H1 (cell line): Measurements from ENCODE around the gene NAALADL1. TPM values are rescaled to one million over a fixed set of nuclear protein-coding genes. Genes with fewer than 3 reads are reported as not detected.
A peak's percentile ranks its signal among the peaks of the same experiment; 100 is the strongest.

Source experiments
- CTCF ChIA-PET: fragments of 300-600 bp; sonication (Branson Sonifier 250); formaldehyde crosslinking; loops from one replicate; lab custom pipeline; 2021; ENCODE audit not compliant: partially characterized antibody; lab: Charles Lee
- POLR2A ChIA-PET: fragments of 300-600 bp; sonication (Branson Sonifier 250); formaldehyde crosslinking; loops from one replicate; lab custom pipeline; 2021; ENCODE audit warnings: inconsistent platforms; ENCODE audit not compliant: partially characterized antibody; lab: Charles Lee
- DNase-seq, 2 experiments: peaks; one replicate each; pipeline versions ENCODE4 v3.0.0 to v3.0.0-alpha.2; 2010 to 2022; ENCODE audit warnings: low spot score in 2 of 2, low read depth in 1 of 2, mixed read lengths in 1 of 2
- FAIRE-seq: peaks from 2 replicates; lab custom pipeline; 2011; peaks lifted over from hg19 to GRCh38; lab: Jason Lieb, UNC
- H2AFZ ChIP-seq: 2 replicates; pipeline ENCODE4 v1.8.1; 2012; ENCODE audit warnings: low read length, inconsistent platforms
- H2AK5ac ChIP-seq: 2 replicates; pipeline ENCODE4 v1.6.1; 2013; ENCODE audit warnings: low read depth, low read length
- H2BK120ac ChIP-seq: replicated peaks from 2 replicates; pipeline ENCODE3; 2013; ENCODE audit warnings: low read depth, low read length, inconsistent platforms
- H2BK12ac ChIP-seq: 2 replicates; pipeline ENCODE4 v1.6.1; 2013; ENCODE audit warnings: low read depth, low read length
- H2BK15ac ChIP-seq: 2 replicates; pipeline ENCODE4 v1.6.1; 2013; ENCODE audit warnings: low read length
- H2BK20ac ChIP-seq: 2 replicates; pipeline ENCODE4 v1.6.1; 2013; ENCODE audit warnings: low read length
- H2BK5ac ChIP-seq: 2 replicates; pipeline ENCODE4 v1.6.1; 2013; ENCODE audit warnings: low read depth, low read length
- H3K14ac ChIP-seq: 2 replicates; pipeline ENCODE4 v1.6.1; 2013; ENCODE audit warnings: inconsistent platforms; ENCODE audit not compliant: insufficient read length
- H3K18ac ChIP-seq: 2 replicates; pipeline ENCODE4 v1.6.1; 2013; ENCODE audit warnings: low read length; ENCODE audit errors: extremely low read depth
- H3K23ac ChIP-seq: 2 replicates; pipeline ENCODE4 v1.6.1; 2013; ENCODE audit warnings: inconsistent platforms; ENCODE audit not compliant: insufficient read length
- H3K23me2 ChIP-seq: 2 replicates; pipeline ENCODE4 v1.6.1; 2013; ENCODE audit warnings: low read depth, low read length
- H3K27ac ChIP-seq: 2 replicates; pipeline ENCODE4 v1.6.1; 2011; ENCODE audit warnings: low read depth, low read length, inconsistent platforms
- H3K27me3 ChIP-seq, 4 experiments: replicated peaks in 1 of 4; 1 replicate in 1 of 4; 2 replicates in 3 of 4; pipeline versions ENCODE4 v1.6.1 to v1.8.1; 2011 to 2013; ENCODE audit warnings: low read length in 3 of 4, mild to moderate bottlenecking in 3 of 4, inconsistent platforms in 2 of 4, mixed read lengths in 2 of 4, moderate library complexity in 1 of 4; ENCODE audit not compliant: control insufficient read depth in 3 of 4, insufficient read depth in 3 of 4; ENCODE audit errors: extremely low read depth in 1 of 4
- H3K36me3 ChIP-seq, 4 experiments: 2 replicates each; pipeline versions ENCODE4 v1.6.1 to v1.8.1; 2011 to 2013; ENCODE audit warnings: mild to moderate bottlenecking in 4 of 4, low read length in 3 of 4, moderate library complexity in 2 of 4, control low read depth in 1 of 4, inconsistent platforms in 1 of 4; ENCODE audit not compliant: insufficient read depth in 4 of 4, control insufficient read depth in 2 of 4
- H3K4ac ChIP-seq: replicated peaks from 2 replicates; pipeline ENCODE3; 2013; ENCODE audit warnings: low read length, low read depth, mixed read lengths, inconsistent platforms; ENCODE audit not compliant: insufficient read length
- H3K4me1 ChIP-seq, 4 experiments: replicated peaks in 1 of 4; 1 replicate in 1 of 4; 2 replicates in 3 of 4; pipeline versions ENCODE4 v1.6.1 to v1.8.1; 2011 to 2013; ENCODE audit warnings: low read length in 3 of 4, inconsistent platforms in 2 of 4, mixed read lengths in 1 of 4; ENCODE audit not compliant: insufficient read depth in 4 of 4, control insufficient read depth in 3 of 4
- H3K4me2 ChIP-seq, 2 experiments: 2 replicates each; pipeline versions ENCODE4 v1.6.1 to v1.8.1; 2011 to 2013; ENCODE audit warnings: low read depth in 2 of 2, low read length in 2 of 2, control low read depth in 1 of 2, inconsistent platforms in 1 of 2, mild to moderate bottlenecking in 1 of 2; ENCODE audit not compliant: insufficient read depth in 1 of 2
- H3K4me3 ChIP-seq, 4 experiments: fragments of 200-600, 300-600 bp in 1 of 4; sonication (generic), shearing (Covaris generic), sonication (Bioruptor Twin) in 1 of 4; 2 replicates each; pipeline versions ENCODE4 v1.5.1 to v1.8.1; 2011 to 2016; ENCODE audit warnings: low read length in 4 of 4, low read depth in 3 of 4, control low read depth in 2 of 4, inconsistent platforms in 2 of 4, mild to moderate bottlenecking in 2 of 4, mixed read lengths in 1 of 4, moderate library complexity in 1 of 4; ENCODE audit not compliant: insufficient read depth in 2 of 4; ENCODE audit errors: extremely low read depth in 1 of 4
- H3K56ac ChIP-seq: replicated peaks from 2 replicates; pipeline ENCODE3; 2013; ENCODE audit warnings: low read depth, mild to moderate bottlenecking, mixed read lengths, low read length, inconsistent platforms; ENCODE audit not compliant: insufficient read length
- H3K79me1 ChIP-seq: 2 replicates; pipeline ENCODE4 v1.6.1; 2013; ENCODE audit warnings: low read depth, low read length, control low read depth
- H3K79me2 ChIP-seq, 2 experiments: 2 replicates each; pipeline versions ENCODE4 v1.6.1 to v1.8.1; 2012 to 2013; ENCODE audit warnings: low read length in 2 of 2, mild to moderate bottlenecking in 2 of 2, inconsistent platforms in 1 of 2; ENCODE audit not compliant: insufficient read depth in 2 of 2, control insufficient read depth in 1 of 2
- H3K9ac ChIP-seq, 4 experiments: replicated peaks in 1 of 4; 1 replicate in 1 of 4; 2 replicates in 3 of 4; pipeline versions ENCODE4 v1.6.1 to v1.8.1; 2011 to 2013; ENCODE audit warnings: low read depth in 3 of 4, low read length in 3 of 4, control low read depth in 2 of 4, mild to moderate bottlenecking in 2 of 4, moderate library complexity in 2 of 4, inconsistent platforms in 1 of 4; ENCODE audit errors: extremely low read depth in 1 of 4
- H3K9me3 ChIP-seq, 2 experiments: 2 replicates each; pipeline versions ENCODE4 v1.6.1 to v1.8.1; 2012 to 2013; ENCODE audit warnings: mild to moderate bottlenecking in 2 of 2, moderate library complexity in 2 of 2, control low read depth in 1 of 2, inconsistent platforms in 1 of 2, low read depth in 1 of 2, low read length in 1 of 2, mixed read lengths in 1 of 2; ENCODE audit not compliant: insufficient read depth in 2 of 2
- H4K20me1 ChIP-seq, 2 experiments: replicated peaks in 1 of 2; 2 replicates each; pipeline versions ENCODE3 to v1.8.1; 2011 to 2013; ENCODE audit warnings: inconsistent platforms in 2 of 2, low read length in 2 of 2, mild to moderate bottlenecking in 1 of 2; ENCODE audit not compliant: insufficient read depth in 2 of 2, control insufficient read depth in 1 of 2
- H4K5ac ChIP-seq: 2 replicates; pipeline ENCODE4 v1.6.1; 2013; ENCODE audit warnings: low read length, low read depth, mixed read lengths, inconsistent platforms; ENCODE audit not compliant: insufficient read length
- H4K8ac ChIP-seq: 2 replicates; pipeline ENCODE4 v1.8.0; 2013; ENCODE audit warnings: mild to moderate bottlenecking, moderate library complexity, low read length, inconsistent platforms; ENCODE audit not compliant: insufficient read depth; ENCODE audit errors: extremely low read depth
- H4K91ac ChIP-seq: replicated peaks from 2 replicates; pipeline ENCODE3; 2013; ENCODE audit warnings: low read length, mixed read lengths, inconsistent platforms; ENCODE audit not compliant: insufficient read length
- CHD2 ChIP-seq: IDR thresholded peaks from 2 replicates; pipeline ENCODE4 v1.6.1; 2012; ENCODE audit warnings: low read length, improper control_type of control experiment
- CTBP2 ChIP-seq: IDR thresholded peaks from 2 replicates; pipeline ENCODE4 v1.7.0; 2011; ENCODE audit warnings: borderline replicate concordance, mild to moderate bottlenecking, moderate library complexity, mixed read lengths, low read length; ENCODE audit not compliant: insufficient read depth, insufficient read length
- EZH2 ChIP-seq: fragments of 200-600 bp; sonication (generic); IDR thresholded peaks from 2 replicates; pipeline ENCODE4 v1.7.1; 2012; ENCODE audit warnings: low read depth, mild to moderate bottlenecking, moderate library complexity, low read length, inconsistent platforms; ENCODE audit not compliant: severe bottlenecking
- HDAC6 ChIP-seq: IDR thresholded peaks from one replicate; pipeline ENCODE4 v1.7.1; 2012; ENCODE audit warnings: low read depth, mild to moderate bottlenecking, inconsistent platforms, low read length, moderate library complexity
- NANOG ChIP-seq: IDR thresholded peaks from 2 replicates; pipeline ENCODE4 v1.6.1; 2011; ENCODE audit warnings: low read length, low read depth, mild to moderate bottlenecking, inconsistent platforms; ENCODE audit not compliant: insufficient read depth, poor library complexity, severe bottlenecking
- POLR2A ChIP-seq, 2 experiments: IDR thresholded peaks; 1 replicate in 1 of 2; 2 replicates in 1 of 2; pipeline ENCODE4 v1.6.1; 2011; ENCODE audit warnings: low read depth in 2 of 2, low read length in 2 of 2, mild to moderate bottlenecking in 2 of 2; ENCODE audit errors: control extremely low read depth in 1 of 2
- SP2 ChIP-seq: IDR thresholded peaks from 2 replicates; pipeline ENCODE4 v1.6.1; 2012; ENCODE audit warnings: mild to moderate bottlenecking, low read length, inconsistent platforms
- SRF ChIP-seq: IDR thresholded peaks from 2 replicates; pipeline ENCODE4 v1.6.1; 2011; ENCODE audit warnings: mild to moderate bottlenecking, low read depth, low read length, moderate library complexity
- WGBS, 2 experiments: shearing (Covaris generic) in 1 of 2; methylation state at CpG; one replicate each; pipeline versions ENCODE4 v1.1.6 to v1.1.7; 2013 to 2015; ENCODE audit warnings: low lambda C conversion rate in 2 of 2, mixed read lengths in 2 of 2, inconsistent platforms in 1 of 2, low coverage in 1 of 2, missing lambda C conversion rate in 1 of 2; ENCODE audit not compliant: insufficient replicate concordance in 2 of 2, insufficient coverage in 1 of 2, insufficient read length in 1 of 2; ENCODE audit errors: extremely low coverage in 1 of 2, missing lambda C conversion rate in 1 of 2; 5-methylcytosine and 5-hydroxymethylcytosine counted together
- polyA plus RNA-seq, 7 experiments: library from polyadenylated mRNA; depleted of rRNA in 3 of 7; stranded (reverse) in 5 of 7; unstranded in 2 of 7; fragments of >200 nt in 5 of 7; fragments of 200-250 nt in 2 of 7; gene quantifications; 1 replicate in 5 of 7; 2 replicates in 1 of 7; 4 replicates in 1 of 7; pipeline versions ENCODE4 v1.2.1 to v1.2.3, GENCODE V29; 2011 to 2013; ENCODE audit warnings: missing spikeins in 2 of 7, mixed read lengths in 2 of 7
- total RNA-seq: library from RNA; stranded (reverse); fragmentation: NEBNext Ultra II Directional; extraction: Animal tissue kit (Norgen Biotek cat#: 25700); gene quantifications from 2 replicates; pipeline ENCODE4 v1.2.1, GENCODE V29; 2021
- TF ChIP-seq, protein P1 (sequence below): IDR thresholded peaks from 2 replicates; pipeline ENCODE4 v1.6.1; 2012; ENCODE audit warnings: inconsistent platforms
- TF ChIP-seq, protein P2 (sequence below), 3 experiments: IDR thresholded peaks; 1 replicate in 2 of 3; 2 replicates in 1 of 3; pipeline versions ENCODE4 v1.5.1 to v1.6.1; 2011; ENCODE audit warnings: low read length in 3 of 3, mild to moderate bottlenecking in 3 of 3, inconsistent platforms in 2 of 3, low read depth in 1 of 3, moderate library complexity in 1 of 3; ENCODE audit not compliant: insufficient read depth in 1 of 3; ENCODE audit errors: control extremely low read depth in 1 of 3

Gene NAALADL1
- total and polyA plus RNA-seq, 2 of the 8 experiments (the other 6 are each of a cell fraction or from before 2014, with no cell fraction given), result 7.5 to 9.9 TPM

DNA sequence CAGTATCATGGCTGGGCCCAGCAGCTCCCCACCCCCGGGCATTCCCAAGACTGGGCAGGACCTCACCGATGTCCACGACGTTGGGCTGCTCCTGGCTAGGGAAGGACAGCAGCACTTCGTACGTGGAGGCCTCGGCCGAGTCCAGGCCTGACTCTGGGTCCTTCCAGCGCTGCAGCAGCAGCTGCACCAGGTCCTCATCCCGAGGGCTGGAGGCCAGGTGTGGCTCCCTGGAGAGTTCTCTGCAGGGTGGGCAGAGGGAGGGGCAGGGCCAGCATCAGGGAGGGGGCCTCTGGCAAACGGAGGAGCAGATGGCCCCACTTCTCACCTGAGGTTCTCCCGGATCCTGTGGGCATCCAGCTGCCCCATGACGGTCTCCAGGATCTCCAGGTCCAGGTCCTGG, 341 bp downstream of the NAALADL1 start:
- Histone ChIP-seq H3K36me3 (no peaks in the 10 kb centered on the region), H2BK20ac (no peak overlapping the region), H3K79me1 (no peaks in the 10 kb centered on the region), H3K27me3 (no peaks in the 10 kb centered on the region; a peak in 1 of 7 replicates), H2BK15ac (no peak overlapping the region), H3K23ac (no peak overlapping the region), H2AFZ (no peak overlapping the region), H3K79me2 (no peaks in the 10 kb centered on the region), H4K20me1 (no peaks in the 10 kb centered on the region), H4K91ac (no peak overlapping the region), H3K18ac (no peak overlapping the region), H4K5ac (no peak overlapping the region), H3K56ac (no peak overlapping the region), H3K27ac (no peak overlapping the region), H2BK5ac (no peak overlapping the region), H3K4me1 (no peaks in the 10 kb centered on the region), H3K9ac (no peak overlapping the region), H3K4me3 (no peak overlapping the region), H3K23me2 (no peaks in the 10 kb centered on the region), H3K4me2 (no peak overlapping the region), H2AK5ac (0 out of 2 replicates have a peak overlapping the region, but pooled peaks have one; percentile 24), H2BK120ac (no peak overlapping the region), H3K9me3 (no peaks in the 10 kb centered on the region), H3K4ac (no peak overlapping the region), H4K8ac (no peak overlapping the region; the same call in 1 of the 2 replicates), H2BK12ac (no peak overlapping the region), H3K14ac (no peak overlapping the region)
- CTCF ChIA-PET, result interaction anchor here (1.1 to 4.2 kb wide), 5 partner anchors 8 to 44 kb away, joined by 5 to 28 read pairs (median 6); partner anchors contain the start of gene ARL2
- FAIRE-seq (no peak), DNase-seq (no peak)
- WGBS, 2 experiments, result 93% methylated on average over 11 of the region's 13 CpGs; no CpG with 5 or more reads in 1 of the 2 experiments
- TF ChIP-seq NANOG (no peak), HDAC6 (no peak), POLR2A (IDR thresholded peaks at IDR 0.05; ENCODE audit: control extremely low read depth in 1 of 2, low read depth in 2 of 2, low read length in 2 of 2) (no peak), CHD2 (no peak), CTBP2 (no peak), SRF (no peak), EZH2 (no peak), SP2 (no peak)
- TF ChIP-seq, protein P1, sequence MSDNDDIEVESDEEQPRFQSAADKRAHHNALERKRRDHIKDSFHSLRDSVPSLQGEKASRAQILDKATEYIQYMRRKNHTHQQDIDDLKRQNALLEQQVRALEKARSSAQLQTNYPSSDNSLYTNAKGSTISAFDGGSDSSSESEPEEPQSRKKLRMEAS, result no peak
- TF ChIP-seq, protein P2, sequence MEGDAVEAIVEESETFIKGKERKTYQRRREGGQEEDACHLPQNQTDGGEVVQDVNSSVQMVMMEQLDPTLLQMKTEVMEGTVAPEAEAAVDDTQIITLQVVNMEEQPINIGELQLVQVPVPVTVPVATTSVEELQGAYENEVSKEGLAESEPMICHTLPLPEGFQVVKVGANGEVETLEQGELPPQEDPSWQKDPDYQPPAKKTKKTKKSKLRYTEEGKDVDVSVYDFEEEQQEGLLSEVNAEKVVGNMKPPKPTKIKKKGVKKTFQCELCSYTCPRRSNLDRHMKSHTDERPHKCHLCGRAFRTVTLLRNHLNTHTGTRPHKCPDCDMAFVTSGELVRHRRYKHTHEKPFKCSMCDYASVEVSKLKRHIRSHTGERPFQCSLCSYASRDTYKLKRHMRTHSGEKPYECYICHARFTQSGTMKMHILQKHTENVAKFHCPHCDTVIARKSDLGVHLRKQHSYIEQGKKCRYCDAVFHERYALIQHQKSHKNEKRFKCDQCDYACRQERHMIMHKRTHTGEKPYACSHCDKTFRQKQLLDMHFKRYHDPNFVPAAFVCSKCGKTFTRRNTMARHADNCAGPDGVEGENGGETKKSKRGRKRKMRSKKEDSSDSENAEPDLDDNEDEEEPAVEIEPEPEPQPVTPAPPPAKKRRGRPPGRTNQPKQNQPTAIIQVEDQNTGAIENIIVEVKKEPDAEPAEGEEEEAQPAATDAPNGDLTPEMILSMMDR (IDR thresholded peaks at IDR 0.05; ENCODE audit: control extremely low read depth in 1 of 3, insufficient read depth in 1 of 3, low read depth in 1 of 3, low read length in 3 of 3), result no peak
- POLR2A ChIA-PET, result interaction anchor here (0.7 to 3.4 kb wide), 4 partner anchors 10 to 25 kb away, joined by 3 to 16 read pairs (median 6); no protein-coding TSS in a partner anchor
